Type B pancreatic cell (in vitro differentiated cells): ENCODE results near the gene LHX4. TPM values are rescaled to one million over a fixed set of nuclear protein-coding genes. Genes with fewer than 3 reads are reported as not detected.

ENCODE experiments used
- DNase-seq: peaks from one replicate; pipeline ENCODE4 v3.0.0; 2021; ENCODE audit warnings: mixed read lengths; ENCODE audit not compliant: unreplicated experiment; ENCODE audit errors: extremely low spot score
- H3K27ac Mint-ChIP-seq: 2 replicates; pipeline ENCODE4 v1.8.0; 2021; ENCODE audit warnings: mild to moderate bottlenecking, mixed read lengths
- H3K27me3 Mint-ChIP-seq: 2 replicates; pipeline ENCODE4 v1.8.0; 2021; ENCODE audit warnings: mixed read lengths
- H3K36me3 Mint-ChIP-seq: 2 replicates; pipeline ENCODE4 v1.8.0; 2021; ENCODE audit warnings: mixed read lengths
- H3K4me1 Mint-ChIP-seq: one replicate; pipeline ENCODE4 v1.8.0; 2021; ENCODE audit warnings: mixed read lengths; ENCODE audit not compliant: unreplicated experiment
- H3K4me3 Mint-ChIP-seq: 2 replicates; pipeline ENCODE4 v1.8.0; 2021; ENCODE audit warnings: mild to moderate bottlenecking, mixed read lengths
- H3K9me3 Mint-ChIP-seq: 2 replicates; pipeline ENCODE4 v1.8.0; 2021; ENCODE audit warnings: mixed read lengths
- total RNA-seq: library from RNA; stranded (reverse); gene quantifications from 2 replicates; pipeline ENCODE4 v1.2.1, GENCODE V29; 2021; ENCODE audit warnings: low replicate concordance
- TF ChIP-seq, protein P1 (sequence below): fragments of 200-600 bp; sonication (generic); conservative IDR thresholded peaks from 2 replicates; pipeline ENCODE4 v1.5.0; 2021; ENCODE audit warnings: antibody characterized with exemption, mild to moderate bottlenecking

The LHX4 gene
- total RNA-seq, 1 donor from 2014 or later = 0.22 TPM

DNA sequence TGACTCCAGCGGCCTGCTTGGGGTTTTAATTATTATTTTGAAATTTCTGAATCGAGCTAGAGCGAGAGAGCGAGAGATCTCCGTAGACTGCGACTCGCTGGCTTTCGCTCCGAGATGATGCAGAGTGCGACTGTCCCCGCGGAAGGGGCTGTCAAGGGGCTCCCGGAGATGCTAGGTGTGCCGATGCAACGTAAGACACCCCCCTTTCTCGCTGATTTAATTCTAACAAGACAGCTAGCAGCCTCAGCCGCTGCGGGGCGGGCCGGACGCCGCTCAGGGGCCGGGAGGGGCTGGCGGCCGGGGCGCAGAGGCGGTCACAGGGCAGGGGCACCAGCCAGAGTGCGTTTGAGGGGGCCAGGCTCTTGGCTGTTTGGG is 339 bp downstream of the LHX4 start:
- H3K36me3 Mint-ChIP-seq = no peaks in the 10 kb centered on the region
- H3K4me1 Mint-ChIP-seq = peaks cover 10% of the 10 kb centered on the region
- H3K9me3 Mint-ChIP-seq = no peaks in the 10 kb centered on the region
- peaks cover 92% of the 10 kb centered on the region for H3K27me3 Mint-ChIP-seq
- H3K4me3 Mint-ChIP-seq = peak overlapping the region; percentile 81
- H3K27ac Mint-ChIP-seq = no peak overlapping the region
- no peak for DNase-seq
- TF ChIP-seq, protein P1, sequence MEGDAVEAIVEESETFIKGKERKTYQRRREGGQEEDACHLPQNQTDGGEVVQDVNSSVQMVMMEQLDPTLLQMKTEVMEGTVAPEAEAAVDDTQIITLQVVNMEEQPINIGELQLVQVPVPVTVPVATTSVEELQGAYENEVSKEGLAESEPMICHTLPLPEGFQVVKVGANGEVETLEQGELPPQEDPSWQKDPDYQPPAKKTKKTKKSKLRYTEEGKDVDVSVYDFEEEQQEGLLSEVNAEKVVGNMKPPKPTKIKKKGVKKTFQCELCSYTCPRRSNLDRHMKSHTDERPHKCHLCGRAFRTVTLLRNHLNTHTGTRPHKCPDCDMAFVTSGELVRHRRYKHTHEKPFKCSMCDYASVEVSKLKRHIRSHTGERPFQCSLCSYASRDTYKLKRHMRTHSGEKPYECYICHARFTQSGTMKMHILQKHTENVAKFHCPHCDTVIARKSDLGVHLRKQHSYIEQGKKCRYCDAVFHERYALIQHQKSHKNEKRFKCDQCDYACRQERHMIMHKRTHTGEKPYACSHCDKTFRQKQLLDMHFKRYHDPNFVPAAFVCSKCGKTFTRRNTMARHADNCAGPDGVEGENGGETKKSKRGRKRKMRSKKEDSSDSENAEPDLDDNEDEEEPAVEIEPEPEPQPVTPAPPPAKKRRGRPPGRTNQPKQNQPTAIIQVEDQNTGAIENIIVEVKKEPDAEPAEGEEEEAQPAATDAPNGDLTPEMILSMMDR = no peak

DNA sequence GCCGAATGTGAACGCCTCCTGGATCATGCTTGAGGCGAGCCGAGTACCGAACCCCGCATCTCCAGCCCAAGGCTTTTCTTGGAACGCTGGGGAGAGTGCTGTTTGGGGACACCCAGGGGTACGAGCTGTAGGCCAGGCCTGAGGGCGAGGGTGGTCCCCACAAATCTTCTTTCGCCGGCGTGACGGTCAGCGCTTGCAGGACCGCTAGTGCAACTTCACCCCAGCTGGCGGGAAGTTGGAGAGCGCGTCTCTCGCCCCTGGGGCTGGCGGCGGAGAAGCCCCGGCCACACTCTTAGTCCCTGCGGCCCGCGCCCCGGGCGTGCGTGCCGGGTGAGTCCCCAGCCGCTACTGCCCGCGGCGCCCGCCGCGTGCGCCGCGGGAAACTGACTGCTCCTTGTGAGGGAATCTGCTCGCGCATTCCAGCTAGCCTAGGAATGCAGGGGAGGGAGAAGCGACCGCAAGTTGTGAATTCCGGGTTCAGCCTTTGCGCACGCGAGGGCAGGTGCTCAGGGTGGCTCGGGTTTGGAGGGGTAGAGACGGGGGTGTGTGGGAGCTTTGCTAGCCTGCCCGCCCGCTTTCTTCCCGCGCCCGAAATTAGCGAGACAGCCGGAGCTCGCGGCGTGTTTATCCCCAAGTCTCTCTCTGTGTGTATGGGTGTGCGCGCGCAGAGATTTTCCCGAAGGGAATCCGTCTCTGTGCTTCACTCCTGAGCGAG is 884 bp downstream of the LHX4 start:
- TF ChIP-seq, protein P1 = no peak
- no peak for DNase-seq
- H3K4me1 Mint-ChIP-seq = peaks cover 13% of the 10 kb centered on the region
- H3K4me3 Mint-ChIP-seq = peak overlapping the region; percentile 81
- H3K27me3 Mint-ChIP-seq = peaks cover 92% of the 10 kb centered on the region
- H3K36me3 Mint-ChIP-seq = no peaks in the 10 kb centered on the region
- no peak overlapping the region for H3K27ac Mint-ChIP-seq
- H3K9me3 Mint-ChIP-seq = no peaks in the 10 kb centered on the region

DNA sequence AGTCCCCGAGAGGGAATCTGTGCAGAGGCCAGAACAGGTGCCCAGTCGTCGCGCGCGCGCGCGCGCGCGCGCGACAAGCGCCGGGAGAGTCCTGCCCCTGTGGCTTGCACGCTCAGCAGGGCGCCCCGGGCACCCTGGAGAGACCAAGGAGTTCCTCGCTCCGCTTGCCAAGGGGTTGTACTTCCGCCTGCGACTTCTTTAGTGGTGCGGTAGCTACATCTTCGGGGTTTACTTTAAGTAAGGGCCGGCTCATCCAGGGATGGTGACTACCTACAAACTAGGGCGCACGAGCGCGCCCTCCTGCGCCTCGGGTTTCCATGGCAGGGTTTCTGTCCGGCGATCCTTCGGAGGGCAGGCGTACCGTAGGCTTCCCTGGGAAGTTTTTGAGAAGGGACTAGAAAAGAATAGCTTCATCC is 1.4 kb downstream of the LHX4 start:
- no peaks in the 10 kb centered on the region for H3K36me3 Mint-ChIP-seq
- no peaks in the 10 kb centered on the region for H3K9me3 Mint-ChIP-seq
- H3K4me1 Mint-ChIP-seq = peaks cover 14% of the 10 kb centered on the region
- H3K27me3 Mint-ChIP-seq = peaks cover 92% of the 10 kb centered on the region
- peak overlapping the region; percentile 78 for H3K27ac Mint-ChIP-seq
- H3K4me3 Mint-ChIP-seq = peak overlapping the region; percentile 86
- TF ChIP-seq, protein P1 = no peak
- no peak for DNase-seq

DNA sequence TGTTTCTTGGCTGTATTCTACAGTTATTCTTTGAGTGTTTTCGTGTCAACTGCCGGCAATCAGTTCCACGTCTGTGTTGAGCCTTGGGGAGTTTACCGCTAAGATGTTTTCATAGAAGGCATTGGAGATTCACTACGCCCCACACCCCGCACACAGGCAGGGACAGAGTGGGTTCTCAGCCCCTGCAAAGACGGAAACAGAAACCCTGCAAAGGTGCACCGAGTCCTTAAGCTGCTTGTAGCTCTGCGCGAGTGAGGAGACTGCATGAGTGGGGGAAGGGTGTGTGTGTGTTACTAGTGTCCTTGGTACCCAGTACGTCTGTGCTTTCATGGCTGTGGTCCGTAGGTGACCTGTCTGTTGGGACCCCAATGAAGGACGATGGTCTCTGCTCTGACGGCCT is 1.9 kb downstream of the LHX4 start:
- TF ChIP-seq, protein P1 = no peak
- H3K4me3 Mint-ChIP-seq = peak overlapping the region; percentile 86
- no peaks in the 10 kb centered on the region for H3K36me3 Mint-ChIP-seq
- peaks cover 14% of the 10 kb centered on the region for H3K4me1 Mint-ChIP-seq
- DNase-seq = no peak
- peak overlapping the region; percentile 78 for H3K27ac Mint-ChIP-seq
- H3K9me3 Mint-ChIP-seq = no peaks in the 10 kb centered on the region
- H3K27me3 Mint-ChIP-seq = peaks cover 92% of the 10 kb centered on the region

DNA sequence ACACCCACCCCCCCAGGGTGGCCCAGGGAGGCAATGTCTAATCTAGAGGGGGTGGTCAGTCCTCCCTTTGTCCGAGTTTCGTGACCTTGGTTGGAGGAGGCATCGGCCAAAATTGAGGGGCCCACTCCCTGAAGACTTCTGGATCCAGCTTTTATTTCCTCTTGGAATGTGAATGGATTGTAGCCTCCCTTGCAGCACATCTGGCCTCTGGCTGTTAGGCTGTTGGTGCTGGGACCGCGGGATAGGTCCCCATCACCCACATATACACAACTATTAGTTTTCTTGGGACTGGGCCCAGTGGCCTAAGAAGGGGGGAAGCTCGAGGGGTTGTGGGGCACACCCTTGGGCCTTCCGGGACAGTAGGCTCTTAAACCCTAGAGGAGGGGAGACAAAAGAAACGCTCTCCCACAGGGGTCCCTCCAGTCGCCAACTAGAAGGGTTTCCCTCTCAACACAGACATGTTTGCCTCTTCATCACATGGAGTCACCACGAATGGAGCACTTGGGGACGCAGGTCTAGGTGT is 2.5 kb downstream of the LHX4 start:
- H3K4me3 Mint-ChIP-seq = peak overlapping the region; percentile 25
- H3K27ac Mint-ChIP-seq = no peak overlapping the region
- TF ChIP-seq, protein P1 = no peak
- H3K27me3 Mint-ChIP-seq = peaks cover 92% of the 10 kb centered on the region
- H3K4me1 Mint-ChIP-seq = peaks cover 14% of the 10 kb centered on the region
- H3K9me3 Mint-ChIP-seq = no peaks in the 10 kb centered on the region
- no peak for DNase-seq
- H3K36me3 Mint-ChIP-seq = no peaks in the 10 kb centered on the region
